GM18907 (cell line): ENCODE results near the gene MPDU1.
A peak's percentile ranks its signal among the peaks of the same experiment; 100 is the strongest.

ENCODE experiments used
- ATAC-seq: cut with Tn5 transposase; IDR thresholded peaks from one replicate; pipeline ENCODE4 v1.9.1; 2021; ENCODE audit warnings: mild to moderate bottlenecking, moderate library complexity; ENCODE audit not compliant: unreplicated experiment

MPDU1 gene

DNA sequence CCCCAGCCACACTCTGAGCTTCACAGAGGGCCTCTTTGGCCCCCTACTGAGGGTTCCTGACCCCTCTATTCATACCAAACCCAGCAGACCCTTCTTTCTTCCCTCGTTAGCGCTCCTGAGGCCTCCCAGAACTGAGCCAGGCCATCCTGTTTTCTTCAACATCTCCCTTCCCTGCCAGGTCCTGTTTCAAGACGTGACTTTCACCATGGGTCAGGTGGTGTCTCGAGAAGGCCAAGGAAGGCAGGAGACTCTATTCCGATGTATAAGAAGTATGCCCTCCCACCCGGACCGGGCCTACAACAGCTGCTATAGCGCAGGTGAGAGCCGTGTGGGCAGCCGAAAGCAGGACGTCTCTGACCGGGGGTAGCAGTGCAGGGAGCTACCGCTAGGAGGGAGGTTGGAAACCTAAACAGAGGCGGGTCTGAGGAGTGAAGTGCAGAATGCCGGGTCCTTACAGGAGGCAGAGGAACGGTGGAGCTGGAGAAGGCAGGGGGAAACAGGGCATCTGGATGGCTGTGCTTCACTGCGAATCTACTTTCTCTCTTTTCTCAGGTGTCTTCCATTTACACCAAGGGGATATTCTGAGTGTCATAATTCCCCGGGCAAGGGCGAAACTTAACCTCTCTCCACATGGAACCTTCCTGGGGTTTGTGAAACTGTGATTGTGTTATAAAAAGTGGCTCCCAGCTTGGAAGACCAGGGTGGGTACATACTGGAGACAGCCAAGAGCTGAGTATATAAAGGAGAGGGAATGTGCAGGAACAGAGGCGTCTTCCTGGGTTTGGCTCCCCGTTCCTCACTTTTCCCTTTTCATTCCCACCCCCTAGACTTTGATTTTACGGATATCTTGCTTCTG is 23.3 kb upstream of the MPDU1 start:
- ATAC-seq, result peak; percentile 23

DNA sequence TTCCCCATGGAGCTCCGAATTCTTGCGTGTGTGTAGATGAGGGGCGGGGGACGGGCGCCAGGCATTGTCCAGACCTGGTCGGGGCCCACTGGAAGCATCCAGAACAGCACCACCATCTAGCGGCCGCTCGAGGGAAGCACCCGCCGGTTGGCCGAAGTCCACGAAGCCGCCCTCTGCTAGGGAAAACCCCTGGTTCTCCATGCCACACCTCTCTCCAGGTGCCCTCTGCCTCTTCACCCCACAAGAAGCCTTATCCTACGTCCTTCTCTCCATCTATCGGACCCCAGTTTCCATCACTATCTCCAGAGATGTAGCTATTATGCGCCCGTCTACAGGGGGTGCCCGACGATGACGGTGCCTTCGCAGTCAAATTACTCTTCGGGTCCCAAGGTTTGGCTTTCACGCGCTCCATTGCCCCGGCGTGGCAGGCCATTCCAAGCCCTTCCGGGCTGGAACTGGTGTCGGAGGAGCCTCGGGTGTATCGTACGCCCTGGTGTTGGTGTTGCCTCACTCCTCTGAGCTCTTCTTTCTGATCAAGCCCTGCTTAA is 22.6 kb upstream of the MPDU1 start:
- peak; percentile 48 for ATAC-seq

GRCh38 chr17:7561589-7562207 is 22.0 kb upstream of the MPDU1 start, which contains the start of gene SENP3:
Gene SENP3 (plus strand): TSS chr17:7561919. CDS start chr17:7563077, 1,158 bp downstream.
- ATAC-seq, result peak; percentile 49

DNA sequence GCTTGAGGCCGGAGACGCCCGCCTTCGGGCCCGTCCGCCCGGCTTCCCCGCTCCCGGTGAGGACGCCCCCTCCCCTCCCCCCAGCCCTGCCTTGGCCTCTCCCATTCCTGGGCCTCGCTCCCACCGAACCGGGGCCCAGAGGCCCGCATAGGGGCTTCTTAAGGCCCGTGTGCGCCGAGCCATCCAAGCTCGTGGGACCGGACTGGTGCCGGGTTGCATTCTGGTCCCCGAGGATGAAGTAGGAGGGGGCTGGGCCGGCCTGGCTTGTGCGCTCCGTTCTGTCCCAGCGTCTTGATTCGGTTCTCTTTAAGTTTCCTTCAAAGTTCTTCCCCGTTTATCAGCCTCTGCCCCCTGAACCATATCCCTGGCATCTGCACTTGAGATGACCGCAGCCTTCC is 21.4 kb upstream of the MPDU1 start:
- no peak for ATAC-seq

GRCh38 chr17:7563115-7563869 is 20.4 kb upstream of the MPDU1 start:
- no peak for ATAC-seq

DNA sequence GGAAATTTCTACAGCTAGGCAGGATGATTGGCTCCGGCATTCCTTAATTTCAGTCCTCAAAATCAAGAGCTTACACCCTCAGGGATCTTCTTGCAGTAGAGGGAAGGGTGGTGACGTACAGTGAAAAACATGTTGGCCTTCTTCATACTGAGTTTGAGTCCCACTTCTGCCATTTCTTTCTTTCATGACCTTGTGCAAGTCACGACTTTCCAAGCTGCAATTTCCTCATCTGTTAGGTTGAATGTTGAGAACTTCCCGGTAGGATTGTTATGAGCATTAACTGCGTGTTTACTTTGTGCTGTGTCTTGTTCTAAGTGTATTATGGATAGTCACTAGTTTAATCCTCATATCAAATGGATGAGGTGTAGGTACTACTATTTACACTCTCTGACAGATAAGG is 14.1 kb upstream of the MPDU1 start:
- ATAC-seq, result no peak

DNA sequence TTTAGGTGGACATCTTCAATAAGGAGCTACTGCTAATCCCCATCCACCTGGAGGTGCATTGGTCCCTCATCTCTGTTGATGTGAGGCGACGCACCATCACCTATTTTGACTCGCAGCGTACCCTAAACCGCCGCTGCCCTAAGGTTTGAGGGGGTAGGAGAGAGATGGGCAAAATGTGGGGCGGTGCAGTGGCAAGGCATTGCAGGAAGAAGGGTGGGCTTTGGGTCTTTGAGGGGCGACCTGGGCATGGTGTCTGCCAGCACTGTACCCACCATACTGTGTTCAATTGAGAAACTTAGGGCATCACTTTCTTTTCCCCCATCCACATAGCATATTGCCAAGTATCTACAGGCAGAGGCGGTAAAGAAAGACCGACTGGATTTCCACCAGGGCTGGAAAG is 13.3 kb upstream of the MPDU1 start:
- ATAC-seq, result no peak

- no peak for ATAC-seq
Observed at GRCh38 chr17:7572338-7572587, 11.4 kb upstream of the MPDU1 start.

DNA sequence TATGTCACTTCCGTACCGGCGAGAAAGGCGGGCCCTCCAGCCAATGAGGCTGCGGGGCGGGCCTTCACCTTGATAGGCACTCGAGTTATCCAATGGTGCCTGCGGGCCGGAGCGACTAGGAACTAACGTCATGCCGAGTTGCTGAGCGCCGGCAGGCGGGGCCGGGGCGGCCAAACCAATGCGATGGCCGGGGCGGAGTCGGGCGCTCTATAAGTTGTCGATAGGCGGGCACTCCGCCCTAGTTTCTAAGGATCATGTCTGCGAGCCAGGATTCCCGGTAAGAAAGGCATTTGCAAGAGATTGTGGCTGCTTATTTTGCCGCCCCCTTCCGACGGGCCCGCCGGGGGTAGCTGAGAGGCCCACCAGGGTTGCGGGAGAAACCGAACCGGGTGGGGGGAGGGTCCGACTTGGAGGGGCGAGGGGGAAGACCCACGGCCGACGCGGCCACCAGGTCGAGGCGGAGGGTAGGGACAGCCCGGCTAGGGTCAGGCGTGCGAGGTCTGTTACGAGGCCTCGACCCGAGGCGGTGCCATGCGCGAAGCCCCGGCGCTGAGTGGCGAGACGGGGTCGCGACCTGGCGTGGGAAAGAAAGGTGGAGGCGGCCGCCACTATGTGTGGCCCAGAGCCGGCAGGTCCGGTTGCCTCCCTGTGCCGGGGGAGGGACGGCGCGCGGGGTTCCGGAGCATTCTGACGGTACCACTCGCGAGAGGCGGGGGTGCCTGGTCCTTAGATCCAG is 10.9 kb upstream of the MPDU1 start:
- peak; percentile 85 for ATAC-seq

- peak; percentile 26 for ATAC-seq
Observed at GRCh38 chr17:7573324-7574080, 10.2 kb upstream of the MPDU1 start.

GRCh38 chr17:7574176-7574953 is 9.3 kb upstream of the MPDU1 start:
- ATAC-seq, result no peak

- ATAC-seq, result no peak
Observed at GRCh38 chr17:7575481-7575883, 8.2 kb upstream of the MPDU1 start.

GRCh38 chr17:7575959-7576358 is 7.7 kb upstream of the MPDU1 start:
- ATAC-seq, result no peak

DNA sequence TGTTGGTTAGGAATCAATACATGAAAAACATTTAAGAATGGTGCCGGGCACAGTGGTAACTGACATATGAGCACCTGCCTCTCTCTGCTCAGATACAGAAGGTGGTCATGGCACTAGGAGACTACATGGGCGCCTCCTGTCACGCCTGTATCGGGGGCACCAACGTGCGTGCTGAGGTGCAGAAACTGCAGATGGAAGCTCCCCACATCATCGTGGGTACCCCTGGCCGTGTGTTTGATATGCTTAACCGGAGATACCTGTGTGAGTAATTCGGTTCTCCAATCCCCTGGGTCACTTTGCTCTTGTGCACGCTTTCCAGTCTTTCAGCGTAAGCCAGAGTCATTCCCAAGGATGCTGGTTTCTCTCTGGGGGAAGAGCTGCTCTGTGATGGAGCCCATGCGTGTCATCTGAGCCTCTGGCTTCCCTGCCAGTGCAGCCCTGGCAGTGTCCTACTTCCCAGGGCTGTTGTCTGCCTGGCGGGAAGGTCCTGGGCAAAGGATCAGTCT is 7.2 kb upstream of the MPDU1 start:
- no peak for ATAC-seq

DNA sequence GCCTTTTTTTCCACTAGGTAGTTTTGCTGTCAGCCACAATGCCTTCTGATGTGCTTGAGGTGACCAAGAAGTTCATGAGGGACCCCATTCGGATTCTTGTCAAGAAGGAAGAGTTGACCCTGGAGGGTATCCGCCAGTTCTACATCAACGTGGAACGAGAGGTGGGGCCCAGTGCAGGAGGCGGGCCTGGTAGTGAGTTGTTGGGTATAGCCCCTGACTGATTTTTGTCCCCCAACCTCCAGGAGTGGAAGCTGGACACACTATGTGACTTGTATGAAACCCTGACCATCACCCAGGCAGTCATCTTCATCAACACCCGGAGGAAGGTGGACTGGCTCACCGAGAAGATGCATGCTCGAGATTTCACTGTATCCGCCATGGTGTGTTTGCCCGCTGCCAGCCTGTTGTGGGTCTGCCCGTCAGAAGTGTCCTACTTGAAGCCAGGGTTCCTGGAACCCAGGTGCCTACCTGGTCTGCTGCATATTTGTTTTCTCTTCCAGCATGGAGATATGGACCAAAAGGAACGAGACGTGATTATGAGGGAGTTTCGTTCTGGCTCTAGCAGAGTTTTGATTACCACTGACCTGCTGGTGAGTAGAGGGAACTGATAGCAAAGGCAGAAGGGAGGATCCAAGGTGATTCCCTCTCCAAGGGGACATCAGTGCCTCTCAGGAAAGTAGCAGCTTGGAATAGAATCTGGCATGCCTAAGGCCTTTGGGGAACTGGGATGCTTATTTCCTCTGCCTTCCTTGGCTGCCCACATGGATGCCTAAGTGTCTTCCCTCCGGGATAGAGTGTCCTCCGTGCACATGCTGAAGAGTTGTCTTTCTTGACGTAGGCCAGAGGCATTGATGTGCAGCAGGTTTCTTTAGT is 6.1 kb upstream of the MPDU1 start:
- no peak for ATAC-seq

GRCh38 chr17:7579001-7579833 is 4.4 kb upstream of the MPDU1 start, which contains the start of gene CD68:
Gene CD68 (plus strand): TSS chr17:7579638. CDS start chr17:7579678, 40 bp downstream.
- ATAC-seq, result peak; percentile 33
